Measurements from ENCODE around the gene LIPC. TPM values are rescaled to one million over a fixed set of nuclear protein-coding genes. Genes with fewer than 3 reads are reported as not detected.

LIPC gene
- total and polyA plus RNA-seq, 10 of the 15 experiments (the other 5 are each of a cell fraction or from before 2014, with no cell fraction given) = 0.06 to 0.31 (median 0.16) TPM; not detected in 1

DNA sequence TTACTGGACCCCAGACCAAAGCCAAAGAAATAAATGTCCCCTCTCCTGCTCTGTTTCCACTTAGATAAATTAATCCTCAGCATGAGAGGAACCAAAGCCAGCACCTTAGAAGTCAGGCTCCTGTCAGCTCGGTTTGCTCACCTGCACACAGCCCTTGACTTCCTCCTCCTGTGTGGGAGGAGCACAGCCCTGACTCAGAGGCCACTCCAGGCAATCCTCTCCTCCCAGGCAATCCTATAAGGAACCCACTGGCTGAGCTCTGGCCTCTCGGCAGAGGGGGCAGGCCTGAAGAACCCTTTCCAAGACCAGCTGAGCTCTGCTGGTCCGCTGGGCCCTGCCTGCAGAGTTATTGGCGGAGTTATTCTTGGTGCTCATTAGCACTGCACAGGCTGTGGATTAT lies 30.8 kb downstream of the LIPC start:
- CTCF ChIA-PET = interaction anchor here (1.2 kb wide), 1 partner anchor 26 kb away, joined by 3 read pairs; no protein-coding TSS in a partner anchor
- FAIRE-seq = no peak
- TF ChIP-seq EGR1 (IDR thresholded peaks at IDR 0.05; ENCODE audit: borderline replicate concordance in 1 of 2, low read depth in 2 of 2, low read length in 2 of 2) (no peak), KAT2A (conservative IDR thresholded peaks at IDR 0.05; ENCODE audit: control insufficient read depth, low read depth, low read length) (no peak), SREBF2 (IDR thresholded peaks at IDR 0.05; ENCODE audit: low read length) (no peak), PAX8 (IDR thresholded peaks at IDR 0.05) (no peak), WRNIP1 (IDR thresholded peaks at IDR 0.05; ENCODE audit: borderline replicate concordance, low read depth, low read length) (no peak), BCL11A (IDR thresholded peaks at IDR 0.05; ENCODE audit: low read depth, low read length) (no peak), GATAD2B (conservative IDR thresholded peaks at IDR 0.05; ENCODE audit: low read depth) (no peak)
- TF ChIP-seq, protein P1, sequence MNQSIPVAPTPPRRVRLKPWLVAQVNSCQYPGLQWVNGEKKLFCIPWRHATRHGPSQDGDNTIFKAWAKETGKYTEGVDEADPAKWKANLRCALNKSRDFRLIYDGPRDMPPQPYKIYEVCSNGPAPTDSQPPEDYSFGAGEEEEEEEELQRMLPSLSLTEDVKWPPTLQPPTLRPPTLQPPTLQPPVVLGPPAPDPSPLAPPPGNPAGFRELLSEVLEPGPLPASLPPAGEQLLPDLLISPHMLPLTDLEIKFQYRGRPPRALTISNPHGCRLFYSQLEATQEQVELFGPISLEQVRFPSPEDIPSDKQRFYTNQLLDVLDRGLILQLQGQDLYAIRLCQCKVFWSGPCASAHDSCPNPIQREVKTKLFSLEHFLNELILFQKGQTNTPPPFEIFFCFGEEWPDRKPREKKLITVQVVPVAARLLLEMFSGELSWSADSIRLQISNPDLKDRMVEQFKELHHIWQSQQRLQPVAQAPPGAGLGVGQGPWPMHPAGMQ (IDR thresholded peaks at IDR 0.05; ENCODE audit: borderline replicate concordance) = no peak
- TF ChIP-seq, protein P2, sequence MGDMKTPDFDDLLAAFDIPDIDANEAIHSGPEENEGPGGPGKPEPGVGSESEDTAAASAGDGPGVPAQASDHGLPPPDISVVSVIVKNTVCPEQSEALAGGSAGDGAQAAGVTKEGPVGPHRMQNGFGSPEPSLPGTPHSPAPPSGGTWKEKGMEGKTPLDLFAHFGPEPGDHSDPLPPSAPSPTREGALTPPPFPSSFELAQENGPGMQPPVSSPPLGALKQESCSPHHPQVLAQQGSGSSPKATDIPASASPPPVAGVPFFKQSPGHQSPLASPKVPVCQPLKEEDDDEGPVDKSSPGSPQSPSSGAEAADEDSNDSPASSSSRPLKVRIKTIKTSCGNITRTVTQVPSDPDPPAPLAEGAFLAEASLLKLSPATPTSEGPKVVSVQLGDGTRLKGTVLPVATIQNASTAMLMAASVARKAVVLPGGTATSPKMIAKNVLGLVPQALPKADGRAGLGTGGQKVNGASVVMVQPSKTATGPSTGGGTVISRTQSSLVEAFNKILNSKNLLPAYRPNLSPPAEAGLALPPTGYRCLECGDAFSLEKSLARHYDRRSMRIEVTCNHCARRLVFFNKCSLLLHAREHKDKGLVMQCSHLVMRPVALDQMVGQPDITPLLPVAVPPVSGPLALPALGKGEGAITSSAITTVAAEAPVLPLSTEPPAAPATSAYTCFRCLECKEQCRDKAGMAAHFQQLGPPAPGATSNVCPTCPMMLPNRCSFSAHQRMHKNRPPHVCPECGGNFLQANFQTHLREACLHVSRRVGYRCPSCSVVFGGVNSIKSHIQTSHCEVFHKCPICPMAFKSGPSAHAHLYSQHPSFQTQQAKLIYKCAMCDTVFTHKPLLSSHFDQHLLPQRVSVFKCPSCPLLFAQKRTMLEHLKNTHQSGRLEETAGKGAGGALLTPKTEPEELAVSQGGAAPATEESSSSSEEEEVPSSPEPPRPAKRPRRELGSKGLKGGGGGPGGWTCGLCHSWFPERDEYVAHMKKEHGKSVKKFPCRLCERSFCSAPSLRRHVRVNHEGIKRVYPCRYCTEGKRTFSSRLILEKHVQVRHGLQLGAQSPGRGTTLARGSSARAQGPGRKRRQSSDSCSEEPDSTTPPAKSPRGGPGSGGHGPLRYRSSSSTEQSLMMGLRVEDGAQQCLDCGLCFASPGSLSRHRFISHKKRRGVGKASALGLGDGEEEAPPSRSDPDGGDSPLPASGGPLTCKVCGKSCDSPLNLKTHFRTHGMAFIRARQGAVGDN (IDR thresholded peaks at IDR 0.05) = no peak
- H3K79me2 ChIP-seq (ENCODE audit: control insufficient read depth, insufficient read depth, low read length) = no peaks in the 10 kb centered on the region
- H3K27ac ChIP-seq (ENCODE audit: control insufficient read depth, insufficient read depth) = no peak overlapping the region
- no TSS peak for BruUV-seq (replicated peaks)
- POLR2A ChIA-PET = no interaction called here
- in situ Hi-C loops (cut with MboI) (no loop called here), intact Hi-C loops (cut with micrococcal nuclease; ENCODE audit: unreplicated experiment) (no loop called here)
- no peak overlapping the region for H3K4me2 ChIP-seq (ENCODE audit: control insufficient read depth, insufficient read depth)
- H3K27me3 ChIP-seq (replicated peaks in 1 of 2; ENCODE audit: control insufficient read depth in 2 of 2, insufficient read depth in 2 of 2, low read length in 1 of 2) = no peaks in the 10 kb centered on the region
- peaks cover 50% of the 10 kb centered on the region for H3K4me1 ChIP-seq (ENCODE audit: control insufficient read depth, insufficient read depth, low read length)
- H3K9ac ChIP-seq (ENCODE audit: control insufficient read depth, insufficient read depth, low read length) = no peak overlapping the region
- ATAC-seq = no peak
- DNase-seq (ENCODE audit: low read depth, low spot score) = no peak
- 67% methylated on average over 4 of the region's 4 CpGs for WGBS (ENCODE audit: insufficient coverage, insufficient replicate concordance, low lambda C conversion rate, missing lambda C conversion rate)
- no peaks in the 10 kb centered on the region; the same call in 1 of the 3 replicates for H3K9me3 ChIP-seq (replicated peaks; ENCODE audit: control insufficient read depth, insufficient read depth, low read length)
- no peak overlapping the region for H2AFZ ChIP-seq (ENCODE audit: control insufficient read depth, low read depth, low read length)
- RAD21 ChIA-PET (ENCODE audit: unreplicated experiment) = no interaction called here
- no peak overlapping the region for H3K4me3 ChIP-seq
- no peaks in the 10 kb centered on the region for H4K20me1 ChIP-seq (ENCODE audit: control insufficient read depth, insufficient read depth)
- no peaks in the 10 kb centered on the region for H3K36me3 ChIP-seq (ENCODE audit: control insufficient read depth in 2 of 2, insufficient read depth in 2 of 2, low read length in 1 of 2)
- SMC1A ChIA-PET (ENCODE audit: uncharacterized antibody, unreplicated experiment) = interaction anchor here (1.2 kb wide), 1 partner anchor 10 kb away, joined by 6 read pairs; no protein-coding TSS in a partner anchor

Measured in GM12878 (cell line).